Stimulated activated CD4-positive, alpha-beta T cell treated with anti-CD3 and anti-CD28 coated beads, Interleukin-2, amount 100 ng/mL, for 24 hours (primary cell): Measurements from ENCODE around the gene CYGB.

ENCODE experiments used
- DNase-seq, 2 donors: peaks; one replicate each; pipeline ENCODE4 v3.0.0-alpha.2; 2020

The CYGB gene

GRCh38 chr17:76549215-76549518, 11.7 kb upstream of the CYGB start:
- no peak for DNase-seq

- DNase-seq: no peak
Measured at GRCh38 chr17:76548378-76549214, 11.1 kb upstream of the CYGB start.

- no peak for DNase-seq
Measured at GRCh38 chr17:76547642-76548202, 10.2 kb upstream of the CYGB start.

- peak; percentile 46 to 57 for DNase-seq
Measured at GRCh38 chr17:76547183-76547641, 9.7 kb upstream of the CYGB start.

GRCh38 chr17:76546556-76547182, 9.2 kb upstream of the CYGB start:
- DNase-seq: no peak

GRCh38 chr17:76545918-76546555, 8.5 kb upstream of the CYGB start:
- DNase-seq: no peak

GRCh38 chr17:76544546-76545365, 7.2 kb upstream of the CYGB start:
- no peak for DNase-seq

- DNase-seq: no peak
Measured at GRCh38 chr17:76543826-76544545, 6.5 kb upstream of the CYGB start.

GRCh38 chr17:76543482-76543825, 5.9 kb upstream of the CYGB start:
- DNase-seq: no peak

GRCh38 chr17:76542984-76543383, 5.5 kb upstream of the CYGB start:
- DNase-seq: no peak

GRCh38 chr17:76542566-76542971, 5.1 kb upstream of the CYGB start:
- DNase-seq: no peak

GRCh38 chr17:76541739-76542454, 4.4 kb upstream of the CYGB start:
- DNase-seq: no peak

- peak in 1 of 2 donors; percentile 40 for DNase-seq
Measured at GRCh38 chr17:76540381-76541300, 3.1 kb upstream of the CYGB start.

GRCh38 chr17:76539631-76540271, 2.2 kb upstream of the CYGB start, which contains the start of gene PRCD:
TSS of gene PRCD (plus strand) at chr17:76540044. CDS start at chr17:76540142, 98 bp downstream.
- DNase-seq: no peak

GRCh38 chr17:76538941-76539570, 1.5 kb upstream of the CYGB start:
- no peak for DNase-seq

GRCh38 chr17:76538281-76538931, 897 bp upstream of the CYGB start:
- DNase-seq: no peak

GRCh38 chr17:76537288-76537577, 276 bp downstream of the CYGB start:
- no peak for DNase-seq

GRCh38 chr17:76536511-76537287, 810 bp downstream of the CYGB start:
- DNase-seq: no peak
